ENCODE data around the gene ST7L. TPM values are rescaled to one million over a fixed set of nuclear protein-coding genes. Genes with fewer than 3 reads are reported as not detected.

The ST7L gene
- total and polyA plus RNA-seq, 9 of the 15 experiments (the other 6 are each of a cell fraction or from before 2014, with no cell fraction given) = 9.0 to 32.5 (median 26.6) TPM

GRCh38 chr1:112575154-112575804 lies 43.7 kb downstream of the ST7L start (continued):
- no peak for TF ChIP-seq RAD51 (IDR thresholded peaks at IDR 0.05; ENCODE audit: borderline replicate concordance, low read depth)
- TF ChIP-seq NONO (IDR thresholded peaks at IDR 0.05; ENCODE audit: low read depth in 2 of 2, low read length in 1 of 2) = no peak
- no peak for TF ChIP-seq IRF2 (CRISPR knock-in tag; IDR thresholded peaks at IDR 0.05)
- TF ChIP-seq ZKSCAN8 (CRISPR knock-in tag; IDR thresholded peaks at IDR 0.05) = 0 out of 2 replicates have a peak, but pooled peaks have one; percentile 23
- TF ChIP-seq SREBF2 (CRISPR knock-in tag; IDR thresholded peaks at IDR 0.05) = no peak
- TF ChIP-seq ZNF449 (CRISPR knock-in tag; IDR thresholded peaks at IDR 0.05) = no peak
- TF ChIP-seq, protein P1, sequence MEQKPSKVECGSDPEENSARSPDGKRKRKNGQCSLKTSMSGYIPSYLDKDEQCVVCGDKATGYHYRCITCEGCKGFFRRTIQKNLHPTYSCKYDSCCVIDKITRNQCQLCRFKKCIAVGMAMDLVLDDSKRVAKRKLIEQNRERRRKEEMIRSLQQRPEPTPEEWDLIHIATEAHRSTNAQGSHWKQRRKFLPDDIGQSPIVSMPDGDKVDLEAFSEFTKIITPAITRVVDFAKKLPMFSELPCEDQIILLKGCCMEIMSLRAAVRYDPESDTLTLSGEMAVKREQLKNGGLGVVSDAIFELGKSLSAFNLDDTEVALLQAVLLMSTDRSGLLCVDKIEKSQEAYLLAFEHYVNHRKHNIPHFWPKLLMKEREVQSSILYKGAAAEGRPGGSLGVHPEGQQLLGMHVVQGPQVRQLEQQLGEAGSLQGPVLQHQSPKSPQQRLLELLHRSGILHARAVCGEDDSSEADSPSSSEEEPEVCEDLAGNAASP (IDR thresholded peaks at IDR 0.05) = no peak
- no peak for TF ChIP-seq CBFB (CRISPR knock-in tag; IDR thresholded peaks at IDR 0.05)
- TF ChIP-seq ZNF197 (CRISPR knock-in tag; IDR thresholded peaks at IDR 0.05; ENCODE audit: low read depth) = no peak
- TF ChIP-seq ZBED1 (IDR thresholded peaks at IDR 0.05) = no peak
- TF ChIP-seq ZNF232 (CRISPR knock-in tag; IDR thresholded peaks at IDR 0.05) = no peak
- TF ChIP-seq NFXL1 (CRISPR knock-in tag; IDR thresholded peaks at IDR 0.05) = no peak
- peak; percentile 88 for TF ChIP-seq ARID1B (IDR thresholded peaks at IDR 0.05)
- TF ChIP-seq, protein P2, sequence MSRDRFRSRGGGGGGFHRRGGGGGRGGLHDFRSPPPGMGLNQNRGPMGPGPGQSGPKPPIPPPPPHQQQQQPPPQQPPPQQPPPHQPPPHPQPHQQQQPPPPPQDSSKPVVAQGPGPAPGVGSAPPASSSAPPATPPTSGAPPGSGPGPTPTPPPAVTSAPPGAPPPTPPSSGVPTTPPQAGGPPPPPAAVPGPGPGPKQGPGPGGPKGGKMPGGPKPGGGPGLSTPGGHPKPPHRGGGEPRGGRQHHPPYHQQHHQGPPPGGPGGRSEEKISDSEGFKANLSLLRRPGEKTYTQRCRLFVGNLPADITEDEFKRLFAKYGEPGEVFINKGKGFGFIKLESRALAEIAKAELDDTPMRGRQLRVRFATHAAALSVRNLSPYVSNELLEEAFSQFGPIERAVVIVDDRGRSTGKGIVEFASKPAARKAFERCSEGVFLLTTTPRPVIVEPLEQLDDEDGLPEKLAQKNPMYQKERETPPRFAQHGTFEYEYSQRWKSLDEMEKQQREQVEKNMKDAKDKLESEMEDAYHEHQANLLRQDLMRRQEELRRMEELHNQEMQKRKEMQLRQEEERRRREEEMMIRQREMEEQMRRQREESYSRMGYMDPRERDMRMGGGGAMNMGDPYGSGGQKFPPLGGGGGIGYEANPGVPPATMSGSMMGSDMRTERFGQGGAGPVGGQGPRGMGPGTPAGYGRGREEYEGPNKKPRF (IDR thresholded peaks at IDR 0.05; ENCODE audit: low read depth, low read length) = no peak
- no peak for TF ChIP-seq ETS2 (tag; IDR thresholded peaks at IDR 0.05; ENCODE audit: borderline replicate concordance, poor library complexity, severe bottlenecking)
- TF ChIP-seq SLC30A9 (CRISPR knock-in tag; IDR thresholded peaks at IDR 0.05) = no peak
- no peak for TF ChIP-seq THRAP3 (IDR thresholded peaks at IDR 0.05; ENCODE audit: borderline replicate concordance)
- no peak for TF ChIP-seq ZNF668 (CRISPR knock-in tag; IDR thresholded peaks at IDR 0.05)
- TF ChIP-seq ILF3 (IDR thresholded peaks at IDR 0.05; ENCODE audit: borderline replicate concordance) = no peak
- TF ChIP-seq ZNF778 (CRISPR knock-in tag; IDR thresholded peaks at IDR 0.05) = no peak
- peak in 1 of 2 experiments; percentile 76; a peak in 1 of 4 replicates for TF ChIP-seq ARNT (IDR thresholded peaks at IDR 0.05)
- TF ChIP-seq ZNF551 (CRISPR knock-in tag; IDR thresholded peaks at IDR 0.05) = no peak
- no peak for TF ChIP-seq ZNF584 (CRISPR knock-in tag; IDR thresholded peaks at IDR 0.05; ENCODE audit: low read depth)
- TF ChIP-seq SNAPC5 (CRISPR knock-in tag; IDR thresholded peaks at IDR 0.05) = no peak
- TF ChIP-seq MED1 (CRISPR knock-in tag; IDR thresholded peaks at IDR 0.05; ENCODE audit: borderline replicate concordance) = no peak
- TF ChIP-seq ZNF23 (CRISPR knock-in tag; IDR thresholded peaks at IDR 0.05) = no peak

Measured in K562 (cell line).